CD1c-positive myeloid dendritic cell (primary cell): ENCODE measurements around the gene IQSEC3.

Experiments used
- DNase-seq: peaks from one replicate; pipeline ENCODE4 v3.0.0-alpha.2; 2016; ENCODE audit errors: extremely low spot score

Gene IQSEC3

DNA sequence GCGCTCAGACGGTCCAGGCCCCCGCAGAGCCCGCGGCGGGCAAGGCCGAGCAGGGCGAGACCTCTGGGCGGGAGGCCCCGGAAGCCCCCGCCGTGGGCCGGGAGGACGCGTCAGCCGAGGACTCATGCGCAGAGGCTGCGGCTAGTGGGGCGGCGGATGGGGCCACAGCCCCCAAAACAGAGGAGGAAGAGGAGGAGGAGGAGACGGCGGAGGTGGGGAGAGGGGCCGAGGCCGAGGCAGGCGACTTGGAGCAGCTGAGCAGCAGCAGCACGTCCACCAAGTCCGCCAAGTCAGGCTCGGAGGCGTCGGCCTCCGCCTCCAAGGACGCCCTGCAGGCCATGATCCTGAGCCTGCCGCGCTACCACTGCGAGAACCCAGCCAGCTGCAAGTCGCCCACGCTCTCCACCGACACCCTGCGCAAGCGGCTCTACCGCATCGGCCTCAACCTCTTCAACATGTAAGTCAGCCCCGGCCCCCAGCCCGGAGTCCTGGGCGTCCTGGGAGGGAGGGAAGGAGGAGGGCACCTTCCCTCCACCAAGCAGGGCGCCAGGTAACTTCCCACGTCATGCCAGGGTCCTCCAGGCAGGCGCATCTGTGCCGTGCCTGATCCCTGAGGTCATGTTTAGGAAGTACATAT is 72.4 kb downstream of the IQSEC3 start:
- DNase-seq = peak; percentile 20

DNA sequence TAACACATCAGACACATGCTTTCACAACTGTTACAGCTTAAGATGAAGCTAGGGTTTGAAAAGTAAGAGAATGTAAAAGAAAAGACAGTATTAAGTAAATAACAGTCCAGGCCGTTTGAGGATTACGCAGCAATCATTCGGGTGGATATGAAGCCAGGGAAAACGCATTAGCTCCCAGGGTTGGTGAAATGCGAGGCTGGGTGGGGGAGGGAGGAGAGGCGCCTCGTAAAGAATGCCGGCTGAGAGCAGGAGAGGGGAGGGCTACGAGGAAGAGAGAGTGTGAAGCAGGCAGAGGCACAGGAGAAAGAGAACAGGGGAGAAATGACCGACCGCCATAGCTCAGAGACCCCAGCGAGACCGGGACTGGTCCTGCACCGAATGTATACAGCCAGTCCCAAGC is 73.0 kb downstream of the IQSEC3 start:
- DNase-seq = no peak

DNA sequence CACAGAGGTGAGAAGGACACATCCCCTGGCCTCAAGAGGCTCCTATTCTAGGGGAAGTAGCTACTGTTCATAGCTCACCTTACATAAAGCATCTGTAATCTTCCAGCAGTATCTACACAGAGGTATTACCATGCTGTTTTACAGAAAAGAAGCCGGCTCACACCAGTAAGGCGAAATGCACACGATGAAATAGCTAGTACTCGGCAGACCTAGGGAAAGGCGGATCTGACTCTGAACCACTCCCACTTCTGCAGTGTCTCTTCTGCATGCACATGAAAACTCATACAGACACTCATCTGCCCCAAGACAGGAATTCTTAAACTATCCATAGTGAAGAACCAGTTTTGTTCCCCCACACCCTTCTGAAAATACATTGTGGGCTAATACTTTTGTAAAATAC is 73.6 kb downstream of the IQSEC3 start:
- no peak for DNase-seq

DNA sequence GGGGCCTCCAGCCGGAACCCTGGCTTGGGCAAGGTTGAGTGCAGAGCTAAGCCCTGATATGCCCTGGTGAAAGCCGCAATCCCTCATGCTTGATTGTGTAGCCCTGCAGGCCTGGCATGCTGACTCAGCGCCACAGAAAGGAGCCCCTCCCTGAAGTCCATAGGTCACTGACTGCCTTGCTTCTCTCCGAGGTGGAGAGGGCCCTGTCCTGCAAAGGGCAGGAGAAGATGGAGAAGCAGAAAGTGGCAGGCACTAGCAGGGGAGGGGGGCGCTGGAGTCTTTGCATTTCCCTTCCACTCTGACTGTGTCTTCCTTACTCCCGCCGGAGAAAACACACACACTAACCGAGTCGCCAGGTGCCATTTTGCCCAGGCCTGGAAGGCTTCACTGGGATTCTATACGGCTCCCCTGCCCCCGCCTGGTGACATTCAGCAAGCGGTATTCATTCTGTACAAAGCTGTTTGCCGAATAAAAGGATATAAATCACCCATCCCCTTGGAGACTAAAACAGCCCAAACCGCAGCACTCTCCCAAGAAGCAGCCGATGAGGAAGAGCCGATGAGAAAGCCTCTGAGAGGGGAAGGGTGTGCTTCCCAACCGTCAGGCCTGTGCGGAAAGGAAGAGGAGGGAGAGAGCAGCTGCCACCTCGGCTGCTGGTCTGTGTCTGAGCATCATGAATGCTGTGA is 77.5 kb downstream of the IQSEC3 start:
- DNase-seq = no peak

DNA sequence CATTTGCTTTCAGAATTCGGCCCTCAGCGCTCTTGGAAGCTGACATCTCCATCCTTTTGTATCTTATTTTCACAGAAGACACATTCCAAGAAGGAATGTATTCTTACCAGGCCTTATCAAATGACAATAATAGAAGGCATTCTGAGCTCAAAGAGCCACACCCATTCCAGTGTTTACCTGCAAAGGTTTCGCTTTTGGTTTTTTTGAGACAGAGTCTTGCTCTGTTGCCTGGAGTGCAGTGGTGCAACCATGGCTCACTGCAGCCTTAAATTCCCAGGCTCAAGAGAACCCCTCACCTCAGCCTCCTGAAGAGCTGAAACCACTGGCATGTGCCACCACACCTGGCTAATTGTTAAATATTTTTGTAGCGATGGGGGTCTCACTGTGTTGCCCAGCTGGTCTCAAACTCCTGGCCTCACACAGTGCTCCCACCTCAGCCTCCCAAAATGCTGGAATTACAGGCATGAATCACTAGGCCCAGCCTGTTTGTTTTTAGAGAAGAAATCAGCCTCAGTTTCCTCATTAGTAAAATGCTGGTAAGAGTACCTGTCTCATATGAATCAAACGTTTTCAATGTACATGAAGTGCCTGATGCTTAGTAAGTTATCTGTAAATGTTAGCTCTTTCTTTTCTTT is 78.2 kb downstream of the IQSEC3 start:
- DNase-seq = no peak

DNA sequence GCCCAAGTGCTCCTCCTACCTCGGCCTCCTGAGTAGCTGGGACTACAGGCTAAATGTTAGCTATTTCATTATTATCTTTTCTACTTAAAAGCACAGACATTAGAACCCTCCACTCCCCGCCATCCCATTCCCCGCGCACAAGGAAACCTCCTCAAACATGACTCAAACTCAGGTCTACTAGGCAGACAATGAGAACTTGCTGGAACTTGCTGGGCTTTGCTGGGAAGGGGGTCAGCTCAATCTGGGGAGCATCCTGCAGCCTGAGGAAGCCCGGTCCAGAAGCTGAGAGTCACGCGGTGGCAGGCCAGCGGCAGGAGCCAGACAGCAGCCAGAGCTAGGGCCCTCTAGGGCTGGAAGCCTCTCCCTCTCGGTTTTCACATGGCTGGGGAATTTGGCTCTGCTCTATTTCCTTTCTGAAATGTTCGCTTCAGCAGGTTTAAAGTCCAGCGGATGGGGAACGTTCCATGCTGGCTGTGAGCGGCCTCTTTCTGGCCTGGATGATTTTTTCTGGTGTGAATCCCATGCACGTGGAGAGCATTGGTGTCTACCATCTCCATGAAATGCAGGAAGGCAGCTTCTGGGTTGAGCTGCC is 78.9 kb downstream of the IQSEC3 start:
- DNase-seq = no peak

DNA sequence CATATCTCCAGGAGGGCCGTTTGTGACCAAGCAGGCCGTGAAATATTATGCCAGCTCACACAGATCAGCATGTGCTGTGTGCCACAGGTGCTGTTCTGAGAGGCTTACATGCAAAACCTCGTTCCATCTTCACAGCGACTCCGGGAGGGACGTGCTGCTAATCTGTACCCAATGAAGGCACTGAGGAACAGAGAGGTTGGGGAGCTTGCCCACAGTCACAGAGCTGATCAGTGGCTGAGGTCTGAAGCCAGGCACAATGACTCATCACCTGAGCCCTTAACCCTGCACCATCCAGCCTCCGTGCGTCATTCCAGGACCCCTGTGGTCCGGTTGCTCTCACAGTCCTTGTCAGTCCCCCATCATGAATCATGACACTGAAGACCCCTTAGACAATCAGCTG is 80.7 kb downstream of the IQSEC3 start:
- no peak for DNase-seq

DNA sequence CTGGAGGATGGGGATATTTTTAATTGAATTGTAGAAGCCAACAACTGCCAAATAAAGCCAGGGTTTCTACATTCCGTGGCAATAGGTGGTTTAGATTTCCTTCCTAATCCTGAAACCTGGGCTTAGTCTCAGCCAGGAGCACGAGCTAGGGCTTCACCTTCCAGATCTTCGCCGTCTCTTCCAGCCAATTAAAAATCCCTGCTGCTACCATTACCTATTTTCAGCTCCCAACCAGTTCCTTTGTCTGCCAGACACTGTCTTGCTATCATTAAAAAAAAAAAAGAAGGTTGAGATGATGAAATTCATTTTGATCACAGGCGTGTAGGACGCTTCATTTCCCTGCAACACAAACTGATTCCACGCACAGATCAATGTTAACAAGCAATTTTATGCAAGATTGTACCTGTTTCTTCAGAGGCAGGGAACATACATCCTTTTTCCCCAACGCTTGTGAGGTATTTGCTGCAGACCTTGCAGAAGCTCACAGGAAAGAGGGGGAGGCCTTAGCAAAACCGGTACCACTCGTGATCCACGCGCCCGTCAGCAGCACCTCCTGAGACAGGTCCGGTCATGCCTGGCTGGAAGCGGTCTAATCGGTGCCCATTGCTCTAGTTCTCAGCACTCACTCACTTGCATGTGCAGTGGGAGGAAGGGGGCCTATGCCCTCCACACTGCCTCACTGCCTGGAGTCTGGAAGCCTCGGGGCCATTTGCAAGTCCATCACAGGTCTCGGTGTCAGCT is 82.3 kb downstream of the IQSEC3 start:
- DNase-seq = no peak

DNA sequence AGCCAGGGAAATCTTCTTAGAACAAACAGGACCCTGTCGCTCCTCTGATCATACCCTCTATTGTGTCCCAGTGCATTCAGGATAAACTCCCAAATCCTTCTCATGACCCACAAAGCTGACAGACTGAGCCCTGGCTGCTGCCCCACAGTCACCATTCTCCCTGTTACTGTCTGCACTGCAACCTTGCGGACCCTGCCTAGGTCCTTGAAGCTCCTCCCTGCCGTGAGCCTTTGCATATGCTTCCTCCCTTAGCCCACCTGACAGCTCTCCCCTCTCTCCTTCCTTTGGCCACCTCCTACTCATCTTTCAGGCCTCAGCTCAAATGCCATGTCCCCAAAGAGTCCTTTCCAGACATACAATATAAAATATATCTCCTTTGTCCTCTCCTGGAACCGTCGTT is 85.0 kb downstream of the IQSEC3 start:
- no peak for DNase-seq

DNA sequence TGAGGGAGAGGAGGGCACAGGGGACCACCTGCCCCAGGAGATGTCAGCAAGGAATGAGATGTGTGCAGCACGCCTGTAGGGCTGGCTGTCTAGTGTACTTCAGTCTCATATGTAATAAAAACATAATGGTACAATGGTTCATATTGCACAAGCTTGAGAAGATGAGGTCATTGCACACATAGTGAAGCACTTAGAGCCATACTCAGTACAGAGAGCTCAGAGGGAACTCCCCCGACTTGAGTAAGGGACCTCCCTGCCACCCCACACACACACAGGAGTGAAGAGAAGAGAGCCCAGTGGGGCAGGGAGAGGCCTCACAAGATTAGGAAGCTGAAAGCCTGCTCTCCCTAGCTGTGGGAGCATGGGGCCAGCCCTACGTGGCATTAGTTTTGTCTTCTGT is 85.9 kb downstream of the IQSEC3 start:
- peak; percentile 33 for DNase-seq

DNA sequence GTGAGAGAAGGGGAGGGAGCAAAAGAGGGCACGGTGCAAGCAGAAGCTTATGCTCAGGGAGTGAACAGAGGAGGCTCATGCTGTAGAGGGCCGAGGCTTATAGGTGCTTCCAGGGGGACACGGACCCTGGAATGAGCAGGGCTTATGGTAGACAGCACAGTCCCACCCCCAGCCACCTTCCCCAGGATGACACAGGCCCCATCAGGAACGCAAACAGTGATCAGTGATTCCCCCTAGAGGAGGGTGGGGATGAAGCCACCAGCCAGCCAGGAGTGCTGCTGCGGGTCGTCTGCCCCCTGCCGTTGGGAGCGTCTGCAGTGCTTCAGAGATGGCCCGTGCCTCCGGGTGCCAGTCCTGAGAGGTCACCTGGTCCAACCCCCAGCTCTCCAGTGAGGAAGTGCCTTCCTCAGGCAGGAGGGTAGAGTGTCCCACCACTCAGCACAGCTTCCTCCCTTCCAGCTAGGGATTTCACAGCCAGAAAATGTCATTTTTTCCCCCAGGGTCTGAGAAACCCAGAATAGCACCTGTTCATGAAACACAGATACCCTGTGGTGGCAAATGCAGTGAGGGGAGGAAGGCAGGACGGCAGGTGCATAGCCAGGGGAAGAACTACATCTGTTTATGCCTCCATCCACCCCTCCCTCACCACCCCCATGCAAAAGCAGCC is 86.6 kb downstream of the IQSEC3 start:
- DNase-seq = peak; percentile 66

DNA sequence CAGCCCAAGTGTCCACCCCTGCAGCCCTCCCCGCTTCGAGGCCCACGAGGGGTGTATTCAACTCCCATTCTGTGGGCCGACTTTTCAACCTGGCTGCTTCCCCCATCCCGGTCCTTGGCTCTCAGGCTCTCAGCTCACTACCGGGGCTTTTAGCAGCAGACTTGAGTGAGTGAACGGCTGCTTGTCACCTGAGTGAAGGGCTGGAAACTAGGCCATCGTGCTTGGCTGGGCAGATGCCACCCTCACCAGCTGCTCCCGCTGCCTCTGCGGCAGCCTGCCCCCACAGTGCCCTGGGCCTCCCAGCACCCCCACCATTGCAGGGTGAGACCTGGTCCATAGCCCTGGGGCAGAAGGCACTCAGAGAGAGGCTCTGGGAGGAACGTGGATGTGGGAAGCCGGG is 87.5 kb downstream of the IQSEC3 start:
- no peak for DNase-seq

DNA sequence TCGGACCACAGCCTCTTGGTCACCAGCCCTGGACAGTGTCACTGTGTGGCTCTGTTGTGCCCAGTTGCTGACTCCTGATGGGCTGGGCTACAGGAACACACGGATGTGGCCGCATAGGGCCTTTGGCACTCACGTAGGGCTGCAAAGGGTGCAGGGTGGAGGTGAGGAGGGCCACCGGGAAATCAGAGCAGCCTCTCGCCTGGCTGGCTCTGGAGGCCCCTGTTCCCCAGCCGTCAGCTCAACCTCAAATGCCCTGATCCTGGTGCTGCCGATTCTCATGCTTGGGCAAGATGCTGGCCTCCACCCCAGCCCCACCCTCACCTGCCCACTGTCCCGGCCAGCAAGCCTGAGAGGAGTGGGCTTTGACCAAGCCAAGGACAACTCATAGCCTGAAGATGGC is 88.4 kb downstream of the IQSEC3 start:
- no peak for DNase-seq

DNA sequence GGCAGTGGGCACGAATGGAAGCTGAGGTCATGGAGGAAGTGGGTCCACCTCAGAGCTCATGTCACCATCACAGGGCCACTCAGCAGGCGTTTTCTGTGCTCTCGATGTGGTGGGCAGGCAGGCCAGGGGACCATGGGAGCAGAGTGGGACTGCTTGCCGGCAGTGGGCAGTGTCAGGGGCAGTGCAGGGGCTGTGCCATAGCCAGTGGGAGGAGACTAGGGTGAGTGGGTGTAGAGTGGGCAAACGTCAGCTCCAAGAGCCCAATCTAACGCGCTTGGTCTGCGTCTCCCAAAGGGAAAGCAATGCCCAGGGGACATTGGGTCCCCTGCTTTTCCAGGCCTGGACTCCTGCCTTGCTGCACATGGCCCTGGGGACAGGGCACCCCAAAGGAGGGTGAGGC is 89.1 kb downstream of the IQSEC3 start:
- DNase-seq = no peak

DNA sequence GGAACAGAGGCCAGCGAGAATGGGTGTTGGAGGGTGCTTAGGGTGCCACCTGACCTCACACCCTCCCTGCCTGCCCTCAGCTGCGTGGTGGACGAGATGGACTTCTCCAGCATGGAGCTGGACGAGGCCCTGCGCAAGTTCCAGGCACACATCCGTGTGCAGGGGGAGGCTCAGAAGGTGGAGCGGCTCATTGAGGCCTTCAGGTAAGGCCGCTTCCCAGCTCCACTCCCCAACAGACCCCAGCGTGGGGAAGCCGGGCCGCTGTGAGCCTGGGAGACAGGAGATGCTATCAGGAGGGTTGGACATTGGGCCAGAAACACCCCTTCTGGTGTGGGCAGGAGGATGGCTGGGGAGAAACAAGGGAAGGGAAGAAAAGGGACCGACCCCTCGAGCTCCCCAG is 90.4 kb downstream of the IQSEC3 start:
- DNase-seq = no peak

DNA sequence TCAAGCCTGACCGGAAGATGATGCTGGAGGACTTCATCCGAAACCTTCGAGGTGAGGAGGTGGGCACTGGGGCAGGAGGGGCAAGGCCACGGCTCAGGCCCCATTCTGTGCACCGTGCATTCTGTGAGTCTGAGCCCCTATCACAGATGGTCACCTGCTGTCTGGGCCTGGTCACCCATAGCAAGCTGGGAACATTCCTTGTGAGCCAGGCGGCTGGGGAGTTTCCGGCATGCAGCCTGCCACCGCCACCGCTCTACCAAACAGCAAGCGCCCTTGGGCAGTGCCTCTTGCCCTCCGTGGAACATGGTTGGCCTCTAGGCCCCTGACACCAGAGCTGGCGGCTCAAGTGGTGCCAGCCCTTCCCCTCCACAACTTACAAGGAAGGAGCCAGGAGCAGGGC is 91.1 kb downstream of the IQSEC3 start:
- no peak for DNase-seq

DNA sequence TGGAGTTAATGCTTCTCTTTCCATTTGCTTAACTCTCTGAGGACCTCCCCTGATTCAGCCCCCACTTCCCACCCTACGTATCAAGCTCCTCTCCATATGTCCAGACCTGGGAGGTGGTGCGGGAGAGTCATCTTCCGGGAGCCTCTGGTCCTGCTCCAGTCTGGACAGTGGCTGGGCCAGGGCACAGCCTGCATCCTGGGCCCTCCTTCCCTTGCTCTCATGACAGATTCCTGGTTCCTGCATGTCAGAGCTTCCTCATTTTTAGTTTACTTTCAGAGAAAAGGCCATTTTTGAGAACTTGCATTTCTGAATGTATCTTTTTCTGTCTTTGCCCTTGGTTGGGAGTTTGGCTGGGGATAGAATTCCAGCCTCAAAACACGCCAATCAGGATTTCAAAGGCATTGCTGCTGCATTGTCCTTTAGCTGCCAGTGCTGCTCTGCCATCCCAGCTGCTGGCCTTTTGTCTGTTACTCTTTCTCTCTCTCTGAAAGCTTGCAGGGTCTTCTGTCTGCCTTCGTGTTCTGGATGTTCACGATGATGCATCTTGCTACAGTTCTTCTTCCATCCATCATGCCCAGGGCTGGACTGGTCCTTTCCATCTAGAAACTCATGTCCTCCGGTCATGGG is 92.7 kb downstream of the IQSEC3 start:
- DNase-seq = peak; percentile 27

DNA sequence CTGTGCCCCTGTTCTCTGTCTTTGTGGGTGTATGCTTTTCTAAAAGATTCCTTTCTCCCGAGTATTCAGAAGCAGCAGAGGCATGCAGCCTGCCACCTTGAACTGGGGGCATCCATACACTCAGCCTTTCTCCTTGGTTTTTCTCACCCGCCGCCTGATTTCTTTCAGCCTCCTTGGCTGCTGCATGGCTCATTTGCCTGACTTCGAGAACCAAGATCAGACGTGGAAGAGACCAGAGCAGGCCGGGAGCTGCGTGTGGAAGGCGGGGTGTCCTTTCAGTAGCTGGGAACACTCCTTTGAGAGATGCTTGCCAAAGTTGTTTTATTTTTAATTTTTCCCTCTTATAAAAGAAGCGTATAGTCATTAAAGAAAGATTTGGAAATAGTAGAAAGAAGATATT is 94.3 kb downstream of the IQSEC3 start:
- DNase-seq = no peak

DNA sequence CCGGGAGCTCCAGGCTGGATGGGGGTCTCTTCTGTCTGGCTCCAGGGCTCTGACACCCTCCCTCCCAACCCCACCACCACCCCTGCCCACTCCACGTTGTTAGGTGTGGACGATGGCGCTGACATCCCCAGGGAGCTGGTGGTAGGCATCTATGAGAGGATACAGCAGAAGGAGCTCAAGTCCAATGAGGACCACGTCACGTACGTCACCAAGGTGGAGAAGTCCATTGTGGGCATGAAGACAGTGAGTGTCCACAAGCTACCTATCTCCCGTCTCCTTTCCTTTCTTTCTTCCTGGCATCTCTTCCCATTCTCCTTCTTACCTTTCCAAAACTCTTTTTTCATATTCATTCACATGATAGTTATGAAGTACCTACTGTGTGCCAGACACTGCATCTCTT is 95.3 kb downstream of the IQSEC3 start:
- no peak for DNase-seq

DNA sequence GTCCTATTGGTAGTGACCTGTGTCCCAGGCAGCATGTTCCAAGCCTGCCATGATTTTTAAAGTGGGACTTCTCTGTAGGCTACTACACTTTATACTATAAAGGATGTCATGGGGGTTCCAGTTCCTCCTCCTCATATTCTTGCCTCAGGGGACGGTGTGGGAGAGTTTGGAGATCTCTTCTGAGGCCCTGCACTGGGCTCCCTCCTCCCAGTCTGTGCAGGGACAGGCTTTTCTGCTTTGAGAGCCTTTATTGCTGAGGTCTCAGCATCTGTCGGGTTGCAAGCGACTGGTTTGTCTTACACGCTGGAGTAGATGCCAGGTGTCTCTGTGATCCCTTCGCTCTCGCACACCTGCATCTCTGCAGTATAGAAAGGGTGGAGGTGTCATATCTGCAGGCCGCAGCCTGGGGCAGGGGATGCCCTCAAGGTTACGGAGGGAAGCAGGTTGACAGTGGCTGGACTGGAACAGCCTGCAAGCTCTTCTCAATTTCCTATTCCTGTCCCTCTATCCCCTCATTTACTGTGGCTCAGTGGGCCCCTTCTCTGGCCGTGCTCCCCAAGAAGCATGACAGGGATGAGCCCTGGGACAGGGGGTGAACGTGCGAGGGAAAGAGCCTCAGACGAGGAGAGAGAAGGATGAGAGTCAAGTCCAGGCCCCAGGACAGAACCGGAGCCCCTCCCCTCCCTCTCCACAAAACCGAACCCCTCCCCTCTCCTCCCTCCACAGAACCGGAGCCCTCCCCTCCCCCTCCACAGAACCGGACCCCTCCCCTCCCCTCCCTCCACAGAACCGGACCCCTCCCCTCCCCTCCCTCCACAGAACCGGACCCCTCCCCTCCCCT is 96.1 kb downstream of the IQSEC3 start:
- no peak for DNase-seq
